Choroid plexus epithelial cell (primary cell): ENCODE results near the gene TAF1C.

Experiments used
- DNase-seq: peaks from one replicate; pipeline ENCODE4 v3.0.0-alpha.2; 2010; ENCODE audit warnings: low read depth
- H3K4me3 ChIP-seq: 2 replicates; pipeline ENCODE4 v1.5.1; 2011; ENCODE audit warnings: low read depth, mild to moderate bottlenecking, control low read depth, low read length, moderate library complexity
- TF ChIP-seq, protein P1 (sequence below): conservative IDR thresholded peaks from 2 replicates; pipeline ENCODE4 v1.5.1; 2011; ENCODE audit warnings: low read depth, mild to moderate bottlenecking, control low read depth, inconsistent platforms, low read length, moderate library complexity

TAF1C gene

DNA sequence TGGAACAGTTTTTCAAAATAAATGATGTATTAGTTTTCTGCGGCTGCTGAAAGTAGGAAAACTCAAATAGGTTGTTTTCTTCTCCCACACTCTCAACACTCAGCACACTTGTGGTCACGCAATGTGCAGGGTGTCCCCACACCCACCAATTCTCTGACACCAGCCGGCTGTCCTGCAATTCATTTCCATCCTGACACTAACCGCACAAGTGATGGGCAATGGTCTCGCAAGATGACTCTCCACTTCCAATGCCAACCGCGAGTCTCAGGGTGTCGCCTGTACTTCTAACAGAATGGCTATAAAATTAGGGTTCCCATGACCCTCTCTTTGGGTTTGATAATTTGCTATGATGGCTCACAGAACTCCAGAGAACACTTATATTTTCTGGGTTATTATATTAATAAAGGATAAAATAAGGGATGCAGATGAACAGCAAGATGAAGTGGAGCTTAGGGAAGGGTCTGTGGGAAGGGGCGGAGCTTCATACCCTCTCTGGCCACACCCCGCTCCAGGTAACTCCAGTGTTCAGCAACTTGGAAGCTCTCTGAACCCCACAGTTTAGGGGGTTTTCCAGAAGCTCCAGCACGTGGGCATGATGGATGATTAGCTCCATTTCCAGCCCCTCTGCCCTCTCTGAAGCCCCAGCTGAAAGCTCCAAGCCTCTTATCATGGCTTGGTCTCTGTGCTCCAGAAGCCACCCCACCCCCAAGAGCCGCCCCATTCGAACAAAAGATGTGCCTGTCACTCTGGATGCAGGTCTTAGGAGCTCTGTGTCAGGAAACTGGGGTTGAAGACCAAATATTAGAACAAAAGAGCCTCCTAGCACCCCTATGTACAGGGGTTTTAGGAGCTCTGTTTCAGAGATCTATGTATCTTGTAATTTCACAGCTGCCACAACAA, 19.8 kb downstream of the TAF1C start:
- no peak overlapping the region for H3K4me3 ChIP-seq
- TF ChIP-seq, protein P1, sequence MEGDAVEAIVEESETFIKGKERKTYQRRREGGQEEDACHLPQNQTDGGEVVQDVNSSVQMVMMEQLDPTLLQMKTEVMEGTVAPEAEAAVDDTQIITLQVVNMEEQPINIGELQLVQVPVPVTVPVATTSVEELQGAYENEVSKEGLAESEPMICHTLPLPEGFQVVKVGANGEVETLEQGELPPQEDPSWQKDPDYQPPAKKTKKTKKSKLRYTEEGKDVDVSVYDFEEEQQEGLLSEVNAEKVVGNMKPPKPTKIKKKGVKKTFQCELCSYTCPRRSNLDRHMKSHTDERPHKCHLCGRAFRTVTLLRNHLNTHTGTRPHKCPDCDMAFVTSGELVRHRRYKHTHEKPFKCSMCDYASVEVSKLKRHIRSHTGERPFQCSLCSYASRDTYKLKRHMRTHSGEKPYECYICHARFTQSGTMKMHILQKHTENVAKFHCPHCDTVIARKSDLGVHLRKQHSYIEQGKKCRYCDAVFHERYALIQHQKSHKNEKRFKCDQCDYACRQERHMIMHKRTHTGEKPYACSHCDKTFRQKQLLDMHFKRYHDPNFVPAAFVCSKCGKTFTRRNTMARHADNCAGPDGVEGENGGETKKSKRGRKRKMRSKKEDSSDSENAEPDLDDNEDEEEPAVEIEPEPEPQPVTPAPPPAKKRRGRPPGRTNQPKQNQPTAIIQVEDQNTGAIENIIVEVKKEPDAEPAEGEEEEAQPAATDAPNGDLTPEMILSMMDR, result no peak
- DNase-seq, result no peak

DNA sequence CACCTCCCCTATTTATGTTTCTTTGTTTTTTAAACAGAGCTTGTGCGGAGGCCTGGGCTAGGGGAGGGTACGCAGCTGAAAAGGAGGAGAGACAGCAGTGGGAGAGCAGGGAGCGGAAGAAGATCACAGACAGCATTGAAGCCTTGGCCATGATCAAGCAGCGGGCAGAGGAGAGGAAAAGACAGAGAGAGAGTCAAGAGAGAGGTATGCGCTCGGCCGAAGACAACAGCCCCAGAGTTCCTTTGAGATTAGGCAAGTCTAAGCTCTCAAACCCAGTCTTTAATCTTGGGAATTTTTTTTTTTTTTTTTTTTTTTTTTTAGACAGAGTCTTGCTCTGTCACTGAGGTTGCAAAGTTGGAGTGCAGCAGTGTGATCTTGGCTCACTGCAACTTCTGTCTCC, 21.1 kb downstream of the TAF1C start:
- TF ChIP-seq, protein P1, result no peak
- DNase-seq, result no peak
- H3K4me3 ChIP-seq, result no peak overlapping the region

DNA sequence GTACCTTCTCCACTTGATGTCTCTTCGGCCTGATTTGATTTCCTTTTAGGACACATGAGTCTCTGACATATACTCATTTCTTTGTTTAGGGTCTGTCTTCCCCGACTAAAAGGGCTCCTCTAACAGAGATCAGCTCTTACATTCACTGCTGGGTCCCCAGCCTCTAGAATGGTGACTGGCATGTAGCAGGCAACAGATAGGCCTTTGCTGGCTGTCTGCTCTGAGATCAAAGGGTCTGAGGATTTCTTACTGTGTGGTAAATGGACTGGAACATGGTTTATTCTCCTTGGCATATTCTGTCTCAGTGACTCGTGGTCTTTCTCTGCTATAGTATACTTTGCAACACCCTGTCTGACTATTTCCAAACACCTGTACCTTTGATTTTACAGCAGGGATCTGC, 25.1 kb downstream of the TAF1C start:
- TF ChIP-seq, protein P1, result no peak
- no peak for DNase-seq

DNA sequence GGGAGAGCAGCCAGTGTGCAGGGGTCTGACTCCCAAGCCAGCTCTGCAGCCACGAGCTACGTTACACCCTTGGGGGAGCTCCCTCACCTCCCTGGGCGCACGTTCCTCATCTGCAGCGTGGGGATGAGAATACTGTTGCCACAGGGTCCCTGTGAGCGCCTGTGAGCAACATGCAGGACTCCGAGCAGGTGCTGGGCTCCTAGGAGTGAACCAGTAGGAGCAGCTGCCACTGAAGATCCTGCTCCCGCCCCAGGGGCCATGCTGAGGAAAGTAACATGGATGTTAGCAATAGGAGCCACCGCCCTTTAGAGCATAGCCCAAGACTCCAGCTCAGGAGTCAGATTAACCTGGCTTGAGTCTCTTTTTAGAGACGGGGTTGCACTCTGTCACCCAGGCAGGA, 25.8 kb downstream of the TAF1C start:
- H3K4me3 ChIP-seq, result no peak overlapping the region
- TF ChIP-seq, protein P1, result no peak

More for the DNA sequence above, 25.1 kb downstream of the TAF1C start:
- no peak overlapping the region for H3K4me3 ChIP-seq

DNA sequence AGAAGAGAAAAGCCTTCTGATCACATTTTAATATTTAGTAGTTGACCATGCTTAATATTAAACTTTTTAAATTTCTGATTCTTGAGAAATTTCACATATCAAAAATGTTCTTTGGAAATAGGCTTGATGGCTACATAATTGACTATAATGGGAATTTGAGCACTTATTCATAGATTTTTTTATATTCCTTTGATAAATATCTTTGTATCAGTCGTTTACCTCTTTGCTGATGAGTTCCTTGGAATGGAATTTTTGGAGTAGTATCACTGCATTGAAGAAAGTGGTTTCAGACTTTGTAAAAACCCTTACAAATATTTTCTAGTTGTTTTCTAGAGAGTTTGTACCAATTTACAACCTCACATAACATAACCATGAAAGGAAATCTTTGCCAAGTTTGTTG, 27.1 kb downstream of the TAF1C start:
- no peak for DNase-seq
- TF ChIP-seq, protein P1, result no peak
- no peak overlapping the region for H3K4me3 ChIP-seq

More for the DNA sequence above, 25.8 kb downstream of the TAF1C start:
- no peak for DNase-seq

DNA sequence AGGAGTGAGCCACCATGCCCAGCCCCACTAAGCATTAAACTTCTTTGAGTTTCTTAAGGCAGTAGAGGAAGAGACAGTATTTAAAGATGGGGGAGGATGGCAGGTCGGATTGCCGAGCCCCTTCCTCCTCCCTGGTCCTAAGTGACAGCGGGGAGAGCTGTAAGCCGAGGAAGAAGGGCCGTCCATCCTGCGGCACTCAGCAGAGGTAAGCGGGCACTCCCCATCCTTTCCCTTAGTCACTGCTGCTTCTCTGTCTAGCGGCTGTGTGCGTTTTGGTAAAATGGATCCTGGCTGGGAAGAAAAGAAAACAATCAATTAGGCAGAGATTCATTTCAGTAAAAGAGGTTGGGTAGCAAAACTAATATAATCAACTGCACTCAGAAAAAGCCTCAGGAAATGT, 27.9 kb downstream of the TAF1C start:
- TF ChIP-seq, protein P1, result no peak
- H3K4me3 ChIP-seq, result no peak overlapping the region
- no peak for DNase-seq

DNA sequence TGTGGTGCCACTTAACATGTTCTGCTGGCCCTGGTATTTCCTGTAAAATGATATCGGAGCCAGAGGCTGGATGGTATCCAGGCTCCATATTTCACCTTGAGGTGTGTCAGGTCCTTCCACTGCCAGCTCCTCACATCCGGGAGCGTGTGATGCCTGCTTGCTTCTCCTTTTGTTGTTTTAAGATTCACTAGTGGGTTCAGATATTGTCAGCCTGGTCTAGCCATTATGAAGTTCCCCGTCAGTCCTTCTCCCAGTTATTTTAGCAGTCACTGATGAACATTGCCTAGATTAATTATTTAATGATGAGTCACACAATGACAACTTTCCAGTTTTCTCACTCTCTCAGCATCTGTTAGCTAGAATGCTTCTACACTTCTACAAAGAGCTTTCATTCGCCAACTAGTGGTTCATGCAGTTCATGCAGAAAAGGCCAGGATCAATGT, 30.5 kb downstream of the TAF1C start:
- no peak for DNase-seq
- H3K4me3 ChIP-seq, result no peak overlapping the region
- TF ChIP-seq, protein P1, result peak; percentile 26
